SK-N-SH (cell line): ENCODE data around the gene HSF5. TPM values are rescaled to one million over a fixed set of nuclear protein-coding genes. Genes with fewer than 3 reads are reported as not detected.

Source experiments
- CTCF ChIA-PET: fragments of 300-600, 350-600 bp; formaldehyde crosslinking; extraction: SDS; loops from one replicate; lab custom pipeline; 2021; lab: Yijun Ruan, JAX
- POLR2A ChIA-PET: fragments of 350-600 bp; sonication (Branson Sonifier 250); formaldehyde crosslinking; extraction: SDS; loops from one replicate; lab custom pipeline; 2020; ENCODE audit warnings: antibody characterized with exemption, inconsistent platforms; lab: Yijun Ruan, JAX
- DNase-seq: peaks from one replicate; pipeline ENCODE4 v3.0.0; 2012
- H2AFZ ChIP-seq: fragments of 200-600 bp; sonication (generic); 2 replicates; pipeline ENCODE4 v1.8.1; 2016; ENCODE audit warnings: antibody characterized with exemption, mild to moderate bottlenecking, low read depth
- H3F3A ChIP-seq: fragments of 200-600 bp; sonication (generic); replicated peaks from 2 replicates; pipeline ENCODE3; 2016; ENCODE audit warnings: antibody characterized with exemption, mild to moderate bottlenecking; ENCODE audit not compliant: insufficient read depth
- H3K27ac ChIP-seq, 2 experiments: fragments of 200-500 bp in 1 of 2; fragments of 200-600 bp in 1 of 2; sonication (Bioruptor generic) in 1 of 2; sonication (generic), shearing (Covaris generic) in 1 of 2; 2 replicates each; pipeline versions ENCODE4 v1.5.1 to v1.6.1; 2014 to 2016; ENCODE audit warnings: low read depth in 2 of 2, inconsistent platforms in 1 of 2, low read length in 1 of 2, mild to moderate bottlenecking in 1 of 2, mixed read lengths in 1 of 2
- H3K27me3 ChIP-seq: fragments of 200-600 bp; sonication (generic), shearing (Covaris generic); 2 replicates; pipeline ENCODE4 v1.6.1; 2016; ENCODE audit warnings: mixed run types; ENCODE audit not compliant: insufficient read depth
- H3K36me3 ChIP-seq, 2 experiments: fragments of 200-500 bp in 1 of 2; fragments of 200-600 bp in 1 of 2; sonication (Bioruptor generic) in 1 of 2; sonication (generic) in 1 of 2; replicated peaks in 1 of 2; 2 replicates each; pipeline versions ENCODE3 to v1.5.1; 2014 to 2016; ENCODE audit warnings: low read length in 1 of 2, mild to moderate bottlenecking in 1 of 2; ENCODE audit not compliant: insufficient read depth in 2 of 2, control insufficient read depth in 1 of 2
- H3K4me1 ChIP-seq, 2 experiments: fragments of 200-500 bp in 1 of 2; fragments of 200-600 bp in 1 of 2; sonication (Bioruptor generic) in 1 of 2; sonication (generic), shearing (Covaris generic) in 1 of 2; 2 replicates each; pipeline versions ENCODE4 v1.5.1 to v1.6.1; 2014 to 2016; ENCODE audit warnings: low read depth in 1 of 2, low read length in 1 of 2, mixed run types in 1 of 2; ENCODE audit not compliant: insufficient read depth in 2 of 2, control insufficient read depth in 1 of 2
- H3K4me2 ChIP-seq: fragments of 200-600 bp; sonication (generic), shearing (Covaris generic); 2 replicates; pipeline ENCODE4 v1.6.1; 2017; ENCODE audit warnings: mixed run types
- H3K4me3 ChIP-seq, 2 experiments: fragments of 200-500 bp in 1 of 2; fragments of 200-600 bp in 1 of 2; sonication (Bioruptor generic) in 1 of 2; sonication (generic), shearing (Covaris generic) in 1 of 2; 2 replicates each; pipeline versions ENCODE4 v1.5.1 to v1.8.1; 2014 to 2016; ENCODE audit warnings: low read depth in 2 of 2, inconsistent platforms in 1 of 2, low read length in 1 of 2, mild to moderate bottlenecking in 1 of 2, mixed read lengths in 1 of 2, moderate library complexity in 1 of 2
- H3K79me2 ChIP-seq: fragments of 200-600 bp; sonication (generic); 2 replicates; pipeline ENCODE4 v1.8.1; 2017; ENCODE audit warnings: mild to moderate bottlenecking; ENCODE audit not compliant: insufficient read depth
- H3K9ac ChIP-seq: fragments of 200-600 bp; sonication (generic); 2 replicates; pipeline ENCODE4 v1.6.1; 2017; ENCODE audit warnings: mixed run types
- H3K9me2 ChIP-seq: fragments of 200-600 bp; sonication (generic); 2 replicates; pipeline ENCODE4 v1.6.1; 2017; ENCODE audit warnings: mixed run types
- H3K9me3 ChIP-seq: fragments of 200-600 bp; sonication (generic); 2 replicates; pipeline ENCODE4 v1.6.1; 2017; ENCODE audit warnings: mixed run types, mild to moderate bottlenecking, moderate library complexity
- H4K20me1 ChIP-seq: fragments of 200-600 bp; sonication (generic); 2 replicates; pipeline ENCODE4 v1.6.1; 2017; ENCODE audit warnings: mild to moderate bottlenecking, mixed run types; ENCODE audit not compliant: insufficient read depth
- ELF1 ChIP-seq: IDR thresholded peaks from 2 replicates; pipeline ENCODE4 v1.4.0; 2012
- FOSL2 ChIP-seq: IDR thresholded peaks from 2 replicates; pipeline ENCODE4 v1.4.0; 2012; ENCODE audit warnings: low read depth, mild to moderate bottlenecking, moderate library complexity, borderline replicate concordance
- FOXM1 ChIP-seq: IDR thresholded peaks from 2 replicates; pipeline ENCODE4 v1.4.0; 2012; ENCODE audit warnings: low read depth, mild to moderate bottlenecking
- NRF1 ChIP-seq: IDR thresholded peaks from 2 replicates; pipeline ENCODE4 v1.6.1; 2012; ENCODE audit warnings: low read depth, mild to moderate bottlenecking, low read length
- RFX5 ChIP-seq: IDR thresholded peaks from 2 replicates; pipeline ENCODE4 v1.6.1; 2012; ENCODE audit warnings: mild to moderate bottlenecking, improper control_type of control experiment, low read length
- SMC3 ChIP-seq: IDR thresholded peaks from 2 replicates; pipeline ENCODE4 v1.6.1; 2012; ENCODE audit warnings: low read depth, low read length, improper control_type of control experiment
- TCF12 ChIP-seq: IDR thresholded peaks from 2 replicates; pipeline ENCODE4 v1.4.0; 2012
- TEAD4 ChIP-seq: IDR thresholded peaks from 2 replicates; pipeline ENCODE4 v1.4.0; 2012; ENCODE audit warnings: mild to moderate bottlenecking, borderline replicate concordance; ENCODE audit not compliant: insufficient read depth
- WGBS: methylation state at CpG from one replicate; pipeline ENCODE4 v1.1.6; 2017; ENCODE audit warnings: low lambda C conversion rate; 5-methylcytosine and 5-hydroxymethylcytosine counted together
- polyA plus RNA-seq, 3 experiments: library from polyadenylated mRNA; depleted of rRNA; stranded (reverse); fragments of >200 nt; gene quantifications; 2 replicates each; pipeline ENCODE4 v1.2.3, GENCODE V29; 2012
- TF ChIP-seq, protein P1 (sequence below): IDR thresholded peaks from 2 replicates; pipeline ENCODE4; 2012
- TF ChIP-seq, protein P2 (sequence below): IDR thresholded peaks from 2 replicates; pipeline ENCODE4 v1.4.0; 2012; ENCODE audit warnings: low read depth, borderline replicate concordance
- TF ChIP-seq, protein P3 (sequence below): IDR thresholded peaks from 2 replicates; pipeline ENCODE4 v1.6.1; 2012; ENCODE audit warnings: mild to moderate bottlenecking, low read depth, low read length, moderate library complexity

HSF5 gene
- polyA plus RNA-seq, 1 of the 3 experiments (the other 2 are of a cell fraction): not detected

DNA sequence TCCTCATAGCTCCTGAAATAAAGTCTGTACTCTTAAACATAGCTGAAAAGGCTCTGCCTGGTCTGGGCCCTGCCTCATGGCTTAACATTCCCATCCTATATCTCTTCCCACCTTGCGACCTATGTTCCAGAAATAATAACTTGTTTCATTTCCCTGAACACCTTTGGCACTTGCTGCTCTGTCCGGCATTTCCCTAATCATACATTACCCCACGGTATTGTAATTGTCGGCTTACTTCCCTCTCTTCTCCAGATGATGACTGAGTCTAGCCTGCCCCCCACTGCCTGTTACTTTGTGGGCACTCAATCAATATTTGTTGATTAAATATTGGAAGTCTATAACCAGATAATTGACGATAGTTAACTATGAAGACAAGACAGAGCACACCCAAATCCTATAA, 113.0 kb downstream of the HSF5 start:
- WGBS: 40% methylated on average over 5 of the region's 5 CpGs
- H3K79me2 ChIP-seq: no peaks in the 10 kb centered on the region
- no peaks in the 10 kb centered on the region for H3F3A ChIP-seq
- no peak overlapping the region for H3K9ac ChIP-seq
- H3K4me3 ChIP-seq: no peak overlapping the region
- H3K9me2 ChIP-seq: no peaks in the 10 kb centered on the region
- no peak for TF ChIP-seq RFX5
- TF ChIP-seq, protein P1, sequence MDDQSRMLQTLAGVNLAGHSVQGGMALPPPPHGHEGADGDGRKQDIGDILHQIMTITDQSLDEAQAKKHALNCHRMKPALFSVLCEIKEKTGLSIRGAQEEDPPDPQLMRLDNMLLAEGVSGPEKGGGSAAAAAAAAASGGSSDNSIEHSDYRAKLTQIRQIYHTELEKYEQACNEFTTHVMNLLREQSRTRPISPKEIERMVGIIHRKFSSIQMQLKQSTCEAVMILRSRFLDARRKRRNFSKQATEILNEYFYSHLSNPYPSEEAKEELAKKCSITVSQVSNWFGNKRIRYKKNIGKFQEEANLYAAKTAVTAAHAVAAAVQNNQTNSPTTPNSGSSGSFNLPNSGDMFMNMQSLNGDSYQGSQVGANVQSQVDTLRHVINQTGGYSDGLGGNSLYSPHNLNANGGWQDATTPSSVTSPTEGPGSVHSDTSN: no peak
- TF ChIP-seq TEAD4: no peak
- TF ChIP-seq, protein P2, sequence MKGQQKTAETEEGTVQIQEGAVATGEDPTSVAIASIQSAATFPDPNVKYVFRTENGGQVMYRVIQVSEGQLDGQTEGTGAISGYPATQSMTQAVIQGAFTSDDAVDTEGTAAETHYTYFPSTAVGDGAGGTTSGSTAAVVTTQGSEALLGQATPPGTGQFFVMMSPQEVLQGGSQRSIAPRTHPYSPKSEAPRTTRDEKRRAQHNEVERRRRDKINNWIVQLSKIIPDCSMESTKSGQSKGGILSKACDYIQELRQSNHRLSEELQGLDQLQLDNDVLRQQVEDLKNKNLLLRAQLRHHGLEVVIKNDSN: no peak
- TF ChIP-seq FOXM1: no peak
- no peak for TF ChIP-seq ELF1
- TF ChIP-seq, protein P3, sequence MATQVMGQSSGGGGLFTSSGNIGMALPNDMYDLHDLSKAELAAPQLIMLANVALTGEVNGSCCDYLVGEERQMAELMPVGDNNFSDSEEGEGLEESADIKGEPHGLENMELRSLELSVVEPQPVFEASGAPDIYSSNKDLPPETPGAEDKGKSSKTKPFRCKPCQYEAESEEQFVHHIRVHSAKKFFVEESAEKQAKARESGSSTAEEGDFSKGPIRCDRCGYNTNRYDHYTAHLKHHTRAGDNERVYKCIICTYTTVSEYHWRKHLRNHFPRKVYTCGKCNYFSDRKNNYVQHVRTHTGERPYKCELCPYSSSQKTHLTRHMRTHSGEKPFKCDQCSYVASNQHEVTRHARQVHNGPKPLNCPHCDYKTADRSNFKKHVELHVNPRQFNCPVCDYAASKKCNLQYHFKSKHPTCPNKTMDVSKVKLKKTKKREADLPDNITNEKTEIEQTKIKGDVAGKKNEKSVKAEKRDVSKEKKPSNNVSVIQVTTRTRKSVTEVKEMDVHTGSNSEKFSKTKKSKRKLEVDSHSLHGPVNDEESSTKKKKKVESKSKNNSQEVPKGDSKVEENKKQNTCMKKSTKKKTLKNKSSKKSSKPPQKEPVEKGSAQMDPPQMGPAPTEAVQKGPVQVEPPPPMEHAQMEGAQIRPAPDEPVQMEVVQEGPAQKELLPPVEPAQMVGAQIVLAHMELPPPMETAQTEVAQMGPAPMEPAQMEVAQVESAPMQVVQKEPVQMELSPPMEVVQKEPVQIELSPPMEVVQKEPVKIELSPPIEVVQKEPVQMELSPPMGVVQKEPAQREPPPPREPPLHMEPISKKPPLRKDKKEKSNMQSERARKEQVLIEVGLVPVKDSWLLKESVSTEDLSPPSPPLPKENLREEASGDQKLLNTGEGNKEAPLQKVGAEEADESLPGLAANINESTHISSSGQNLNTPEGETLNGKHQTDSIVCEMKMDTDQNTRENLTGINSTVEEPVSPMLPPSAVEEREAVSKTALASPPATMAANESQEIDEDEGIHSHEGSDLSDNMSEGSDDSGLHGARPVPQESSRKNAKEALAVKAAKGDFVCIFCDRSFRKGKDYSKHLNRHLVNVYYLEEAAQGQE: no peak
- TF ChIP-seq SMC3: no peak
- TF ChIP-seq FOSL2: no peak
- H2AFZ ChIP-seq: no peak overlapping the region
- DNase-seq: no peak
- H4K20me1 ChIP-seq: no peaks in the 10 kb centered on the region
- no peaks in the 10 kb centered on the region for H3K9me3 ChIP-seq
- H3K27me3 ChIP-seq: peaks cover 24% of the 10 kb centered on the region; the same call in 1 of the 2 replicates
- no peak overlapping the region for H3K4me2 ChIP-seq
- H3K27ac ChIP-seq: no peak overlapping the region
- ChIA-PET POLR2A (no interaction called here), CTCF (no interaction called here)
- no peaks in the 10 kb centered on the region for H3K36me3 ChIP-seq
- no peaks in the 10 kb centered on the region for H3K4me1 ChIP-seq

DNA sequence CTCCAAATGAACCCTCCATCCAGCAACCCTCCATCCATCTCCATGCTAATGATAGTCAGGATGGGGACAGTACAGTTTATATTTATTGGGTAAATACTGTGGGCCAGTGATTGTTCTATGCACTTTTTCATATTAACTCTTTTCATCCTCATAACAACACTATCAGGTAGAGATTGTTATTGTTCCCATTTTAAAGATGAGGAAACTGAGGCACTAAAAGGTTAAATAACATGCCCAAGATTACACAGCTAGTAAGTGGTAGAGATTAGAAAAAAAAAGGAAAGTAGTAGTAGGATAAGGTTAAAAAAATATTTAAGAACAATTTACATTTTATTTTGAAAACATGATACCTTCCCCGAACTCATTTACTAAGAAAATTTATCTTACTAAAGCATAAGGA, 114.3 kb downstream of the HSF5 start:
- H3K9ac ChIP-seq: no peak overlapping the region
- peaks cover 11% of the 10 kb centered on the region; the same call in 1 of the 2 replicates for H3K27me3 ChIP-seq
- H3K27ac ChIP-seq: no peak overlapping the region
- H3K79me2 ChIP-seq: no peaks in the 10 kb centered on the region
- H3K4me2 ChIP-seq: no peak overlapping the region
- TF ChIP-seq NRF1 (no peak), TCF12 (no peak)
- TF ChIP-seq, all 33 proteins: peak for 0
- no peaks in the 10 kb centered on the region for H3K9me2 ChIP-seq
- H3K4me1 ChIP-seq: no peaks in the 10 kb centered on the region
- 44% methylated on average over 1 of the region's 1 CpG for WGBS
- no peak overlapping the region for H2AFZ ChIP-seq
- ChIA-PET POLR2A (no interaction called here), CTCF (interaction anchor here (1.3 to 5.7 kb wide), 3 partner anchors 10 to 57 kb away, joined by 4 to 21 read pairs (median 7); partner anchors contain the start of gene RNF43)
- H4K20me1 ChIP-seq: no peaks in the 10 kb centered on the region
- H3K9me3 ChIP-seq: no peaks in the 10 kb centered on the region
- no peaks in the 10 kb centered on the region for H3K36me3 ChIP-seq
- no peak for DNase-seq
- H3F3A ChIP-seq: no peaks in the 10 kb centered on the region
- no peak overlapping the region for H3K4me3 ChIP-seq
